HG03575 (cell line): ENCODE measurements around the gene RBM44.
"Not testable (repeated sequence)": the region's sequence is repeated elsewhere in the genome, so short reads cannot be mapped to it uniquely, and the experiment has no call there.

Experiments
- ATAC-seq: cut with Tn5 transposase; IDR thresholded peaks from one replicate; pipeline ENCODE4 v1.9.1; 2021; ENCODE audit not compliant: unreplicated experiment, insufficient number of reproducible peaks, low FRiP score; ENCODE audit errors: extremely low read depth

RBM44 gene

DNA sequence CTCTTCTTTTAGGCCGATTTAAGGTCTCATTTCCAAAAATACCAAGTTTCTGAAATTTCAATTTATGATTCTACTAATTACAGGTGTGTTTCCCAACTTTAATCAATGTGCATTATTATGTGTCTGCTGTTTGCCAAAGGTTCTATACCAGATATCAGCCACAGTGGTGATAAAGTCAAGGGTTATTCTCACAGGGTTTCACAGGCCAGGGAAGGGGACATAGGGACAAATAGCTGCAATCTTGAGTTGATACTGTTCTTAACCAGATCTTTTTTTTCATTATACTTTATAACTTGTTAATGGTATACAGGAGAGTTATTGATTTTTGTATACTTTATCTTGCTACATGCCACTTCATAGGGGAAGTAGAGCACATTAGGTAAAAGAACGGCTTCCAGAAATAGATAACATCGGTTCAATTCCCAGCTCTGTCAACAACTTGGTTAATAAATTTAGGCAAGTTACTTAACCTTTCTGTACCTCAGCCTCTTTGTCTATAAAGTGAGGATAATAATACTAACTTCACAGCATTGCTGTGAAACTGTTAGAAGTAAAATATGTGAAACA is 28.9 kb downstream of the RBM44 start:
- ATAC-seq: no peak

DNA sequence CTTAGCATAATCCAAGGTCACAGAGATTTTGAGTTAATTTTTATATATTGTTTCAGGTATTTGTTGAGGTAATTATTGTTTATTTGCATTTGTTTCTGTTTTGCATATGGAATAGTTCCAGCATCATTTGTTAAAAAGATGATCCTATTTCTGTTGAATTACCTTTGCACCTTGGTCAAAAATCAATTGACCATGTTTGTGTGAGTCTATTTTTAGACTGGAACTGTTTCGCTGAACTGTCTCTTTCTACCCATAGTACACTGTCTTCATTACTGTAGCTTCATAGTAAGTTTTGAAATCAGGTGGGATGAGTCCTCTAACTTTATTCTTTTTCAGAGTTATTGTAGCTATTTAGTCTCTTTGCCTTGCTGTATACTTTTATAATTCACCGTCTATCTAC is 31.9 kb downstream of the RBM44 start:
- ATAC-seq: no peak

DNA sequence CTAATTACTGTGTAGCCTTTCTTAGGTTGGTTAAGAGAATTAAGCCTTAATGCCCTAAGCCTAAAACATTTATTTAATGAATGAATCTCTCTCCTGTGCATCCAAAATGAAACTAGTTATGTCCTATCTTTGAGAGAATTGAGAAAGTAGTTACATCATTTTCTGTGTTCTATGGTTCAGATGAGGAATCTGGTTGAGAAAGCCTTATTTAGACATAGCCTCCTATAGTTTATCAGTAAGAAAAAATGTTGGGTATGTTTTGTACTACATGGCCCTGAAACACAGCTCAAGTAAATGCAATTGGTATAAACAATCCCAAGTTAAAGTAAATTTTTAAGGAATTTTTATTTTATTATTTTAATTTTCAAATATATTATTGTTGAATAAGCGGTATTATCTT is 35.0 kb downstream of the RBM44 start:
- no peak for ATAC-seq

DNA sequence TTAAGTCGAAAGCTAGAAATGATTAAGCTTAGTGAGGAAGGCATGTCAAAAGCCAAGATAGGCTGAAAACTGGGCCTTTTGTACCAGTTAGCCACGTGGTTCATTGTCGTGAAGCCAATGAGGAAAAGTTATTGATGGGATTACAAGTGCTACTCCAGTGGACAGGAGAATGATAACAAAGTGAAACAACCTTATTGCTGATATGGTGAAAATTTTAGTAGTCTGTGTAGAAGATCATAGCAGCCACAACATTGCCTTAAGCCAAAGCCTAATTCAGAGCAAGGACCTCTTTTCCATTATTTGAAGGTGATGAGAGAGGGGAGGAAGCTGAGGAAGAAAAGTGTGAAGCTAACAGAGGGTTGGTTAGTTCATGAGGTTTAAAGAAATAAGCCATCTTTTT is 36.8 kb downstream of the RBM44 start:
- ATAC-seq: no peak

DNA sequence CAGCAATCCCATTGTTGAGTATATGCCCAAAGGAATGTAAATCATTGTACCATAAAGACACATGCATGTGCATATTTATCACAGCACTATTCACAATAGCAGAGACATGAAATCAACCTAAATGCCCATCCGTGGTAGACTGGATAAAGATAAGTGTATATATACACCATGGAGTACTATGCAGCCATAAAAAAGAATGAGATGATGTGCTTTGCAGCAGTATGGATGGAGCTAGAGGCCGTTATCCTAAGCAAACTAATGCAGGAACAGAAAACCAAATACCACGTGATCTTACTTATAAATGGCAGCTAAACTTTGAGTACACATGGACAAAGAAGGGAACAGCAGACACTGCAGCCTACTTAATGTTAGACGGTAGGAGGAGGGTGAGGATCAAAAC is 42.5 kb downstream of the RBM44 start:
- no peak for ATAC-seq

DNA sequence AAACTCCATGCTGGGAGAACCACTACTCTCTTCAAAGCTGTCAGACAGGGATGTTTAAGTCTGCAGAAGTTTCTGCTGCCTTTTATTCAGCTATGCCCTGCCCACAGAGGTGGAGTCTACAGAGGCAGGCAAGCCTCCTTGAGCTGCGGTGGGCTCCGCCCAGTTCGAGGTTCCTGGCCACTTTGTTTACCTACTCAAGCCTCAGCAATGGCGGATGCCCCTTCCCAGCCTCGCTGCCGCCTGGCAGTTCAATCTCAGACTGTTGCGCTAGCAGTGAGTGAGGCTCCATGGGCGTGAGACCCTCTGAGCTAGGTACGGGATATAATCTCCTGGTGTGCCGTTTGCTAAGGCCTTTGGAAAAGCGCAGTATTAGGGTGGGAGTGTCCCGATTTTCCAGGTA is 50.4 kb downstream of the RBM44 start:
- ATAC-seq: not testable (repeated sequence)

DNA sequence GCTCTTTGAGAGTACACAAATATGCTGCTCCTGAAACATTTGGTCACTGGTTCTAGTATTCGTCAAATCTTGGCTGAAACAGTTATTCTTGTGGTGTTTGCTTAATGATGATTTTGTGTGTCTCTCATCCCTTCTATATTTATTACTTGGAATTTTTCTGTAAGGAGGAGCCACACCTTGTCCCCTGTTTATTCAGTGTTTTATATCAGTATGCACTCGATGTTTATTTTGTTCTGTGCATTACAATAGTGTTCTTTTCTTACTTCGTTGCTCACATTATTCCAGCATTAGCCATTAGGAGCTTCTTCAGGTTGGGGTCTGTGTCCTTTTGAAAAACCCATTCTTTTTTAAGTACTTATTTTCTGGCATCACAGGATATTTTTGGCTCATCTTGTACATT is 55.7 kb downstream of the RBM44 start:
- ATAC-seq: no peak

DNA sequence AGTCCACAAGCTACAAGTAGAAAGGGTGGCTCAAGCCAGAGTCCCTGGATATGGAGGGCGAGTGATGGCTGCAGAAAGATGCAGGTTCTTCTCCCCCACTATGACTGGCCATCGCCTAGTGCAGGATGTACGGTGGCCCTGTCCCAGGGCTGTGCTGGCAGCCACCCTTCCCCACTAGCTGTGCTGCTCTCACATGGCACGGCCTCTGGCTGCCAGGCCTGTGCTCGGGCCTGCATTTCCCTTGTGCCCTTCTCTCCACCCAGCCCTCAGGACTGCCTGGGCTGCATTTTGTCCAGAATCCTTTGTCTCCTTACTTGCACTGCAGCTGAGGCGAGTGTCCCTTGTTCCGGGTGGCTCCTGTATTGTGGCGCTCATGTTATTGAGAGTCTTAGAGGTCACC is 59.2 kb downstream of the RBM44 start:
- no peak for ATAC-seq

DNA sequence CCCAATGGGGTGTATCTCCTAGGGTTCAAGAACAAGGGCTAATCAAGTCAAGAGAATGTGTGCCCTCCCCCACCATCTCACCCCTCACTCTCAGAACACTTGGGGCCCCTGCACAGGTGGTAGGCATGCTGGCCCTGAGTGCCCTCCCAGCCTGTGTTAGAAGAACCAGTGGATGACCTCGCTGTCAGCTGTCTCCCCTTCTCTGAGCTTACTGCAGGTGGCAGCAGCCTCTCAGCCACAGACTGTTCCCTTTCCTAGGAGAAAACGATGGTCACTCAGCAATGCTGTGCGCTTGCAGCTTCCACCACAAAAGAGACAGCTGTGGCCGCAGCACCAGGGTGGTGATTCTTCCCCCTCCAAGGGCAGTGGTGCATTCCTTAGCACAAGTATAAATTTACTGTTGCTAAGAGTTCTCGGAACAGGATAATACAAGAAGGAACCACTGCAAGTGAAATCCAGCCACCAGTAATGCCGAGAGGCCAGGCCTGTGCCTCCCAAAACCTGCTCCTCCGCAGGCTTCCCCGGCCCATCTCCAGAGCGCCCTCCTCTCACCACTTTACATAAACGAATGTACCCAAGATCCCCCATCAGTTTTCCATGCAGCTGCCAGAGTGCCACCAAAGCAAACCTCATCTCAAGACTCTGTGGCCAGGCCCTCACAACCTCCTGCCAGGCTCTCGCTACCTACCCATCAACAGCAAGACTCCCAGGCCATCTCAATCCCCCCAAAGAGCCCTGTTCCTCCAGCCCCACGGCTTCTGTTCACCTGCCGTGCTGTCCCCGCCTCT is 59.9 kb downstream of the RBM44 start:
- no peak for ATAC-seq

DNA sequence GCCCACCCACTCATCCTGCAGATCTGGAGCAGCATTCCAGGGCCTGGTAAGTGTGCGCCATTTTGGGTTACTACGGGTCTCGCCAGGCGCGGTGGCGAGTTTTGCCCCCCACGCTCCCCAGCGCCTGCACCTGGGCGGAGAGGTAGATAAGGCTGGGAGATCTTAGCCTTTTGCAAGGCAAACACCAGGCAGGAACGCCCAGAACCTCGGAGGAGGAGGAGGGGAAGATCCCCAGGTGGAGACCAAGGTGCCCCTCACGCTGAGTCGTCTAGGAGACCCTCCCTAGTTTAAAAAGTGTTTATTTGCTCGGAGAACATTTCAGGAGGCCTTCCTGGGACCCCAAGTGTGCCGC is 60.5 kb downstream of the RBM44 start:
- ATAC-seq: no peak

DNA sequence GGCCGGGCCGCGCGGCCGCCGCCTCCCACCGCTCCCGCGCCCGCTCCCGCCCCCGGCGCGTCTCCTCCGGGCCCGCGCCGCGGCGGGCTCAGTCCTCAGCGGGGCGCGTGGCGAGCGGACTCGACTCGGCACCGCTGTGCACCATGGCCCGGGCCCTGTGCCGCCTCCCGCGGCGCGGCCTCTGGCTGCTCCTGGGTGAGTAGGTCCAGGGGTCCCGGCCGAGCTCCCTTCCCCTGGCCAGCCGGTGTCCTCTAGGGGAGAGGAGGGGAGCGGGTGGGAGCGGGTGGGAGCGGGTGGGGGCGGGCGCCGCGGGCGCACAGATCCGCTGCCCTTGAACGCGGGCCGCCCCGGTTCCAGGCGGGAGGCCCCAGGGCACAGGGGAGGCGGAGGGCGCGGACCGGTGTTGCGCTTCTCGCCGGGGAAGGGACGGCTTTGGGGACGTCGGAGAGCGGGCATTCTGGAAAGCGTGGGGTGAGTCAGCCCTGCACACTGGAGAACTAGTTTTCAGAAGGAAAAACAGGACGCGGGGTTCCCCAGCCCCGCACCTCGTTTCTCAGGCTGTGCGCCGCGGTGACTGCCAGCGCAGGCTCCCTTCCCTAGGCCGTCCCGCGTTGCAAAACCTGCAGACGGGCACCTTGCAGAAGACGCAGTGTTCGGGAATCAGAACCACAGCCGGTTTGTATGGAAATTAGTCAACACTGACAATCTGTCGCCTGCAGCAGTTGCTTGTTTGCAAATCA is 61.1 kb downstream of the RBM44 start, which contains the start of gene RAMP1:
RAMP1 (plus strand) TSS at position 91 of the 740 bp plus-strand sequence; CDS start at position 144, 53 bp downstream.
- ATAC-seq: no peak

DNA sequence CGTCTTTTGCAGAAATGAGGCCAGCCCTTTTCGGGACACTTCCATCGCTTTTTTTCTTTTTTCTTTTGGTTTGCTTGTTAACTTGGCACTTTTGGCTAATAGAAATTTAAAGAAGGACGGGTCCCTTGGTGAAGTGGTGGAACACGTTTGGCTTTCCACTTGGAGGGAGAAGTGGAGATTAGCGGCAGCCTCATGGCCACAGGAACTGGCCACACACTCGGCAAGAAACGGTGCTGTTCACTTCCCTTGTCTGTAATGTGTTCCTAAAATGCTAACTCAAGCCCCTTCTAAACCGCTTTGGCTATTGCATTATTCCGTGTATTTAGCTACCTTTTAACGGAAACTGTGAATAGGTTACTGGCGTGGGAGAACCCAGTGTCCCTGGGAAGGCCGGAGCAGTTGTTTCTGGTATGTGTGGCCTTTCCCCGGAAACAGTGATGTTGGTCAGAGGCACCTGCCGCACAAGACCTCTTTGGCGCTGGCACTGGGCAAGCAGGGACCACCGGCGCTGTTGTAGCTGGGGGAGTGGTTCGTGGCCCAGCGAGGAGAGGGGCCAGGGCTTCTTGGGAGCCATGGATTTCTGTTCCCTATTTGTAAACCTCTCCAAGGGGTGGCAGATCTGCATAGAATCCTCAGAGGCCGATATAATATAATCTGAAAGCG is 61.8 kb downstream of the RBM44 start:
- no peak for ATAC-seq

DNA sequence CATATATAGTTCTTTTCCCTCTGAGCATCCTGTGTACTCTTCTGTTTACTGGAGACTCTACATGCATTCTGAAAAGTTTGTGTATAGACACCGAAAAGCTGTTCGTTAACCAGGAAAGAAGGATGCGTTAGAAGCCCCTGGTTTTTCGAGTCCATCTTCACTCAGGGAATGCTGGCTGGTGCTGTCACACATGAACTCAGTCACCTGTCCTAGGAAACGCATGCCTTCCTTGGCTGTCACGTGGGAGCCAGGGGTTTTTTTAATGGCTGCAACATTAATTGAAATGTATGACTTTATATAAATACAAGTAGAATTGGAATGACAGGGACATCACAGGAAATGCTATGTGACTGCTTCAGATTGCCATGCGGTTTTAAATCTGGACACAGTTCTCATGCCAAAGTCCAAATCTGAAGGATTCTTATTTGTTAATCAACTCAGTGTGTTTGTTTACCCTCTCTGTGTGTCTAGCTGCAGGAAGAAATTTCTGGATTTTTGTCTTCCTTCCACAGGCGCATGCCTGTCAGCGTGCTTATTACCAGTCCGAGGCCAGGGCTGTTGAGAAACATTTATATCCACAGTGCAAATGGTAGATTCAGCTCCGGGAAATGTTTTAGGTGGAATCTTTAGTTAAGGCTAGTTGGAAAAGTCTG is 63.4 kb downstream of the RBM44 start:
- no peak for ATAC-seq

DNA sequence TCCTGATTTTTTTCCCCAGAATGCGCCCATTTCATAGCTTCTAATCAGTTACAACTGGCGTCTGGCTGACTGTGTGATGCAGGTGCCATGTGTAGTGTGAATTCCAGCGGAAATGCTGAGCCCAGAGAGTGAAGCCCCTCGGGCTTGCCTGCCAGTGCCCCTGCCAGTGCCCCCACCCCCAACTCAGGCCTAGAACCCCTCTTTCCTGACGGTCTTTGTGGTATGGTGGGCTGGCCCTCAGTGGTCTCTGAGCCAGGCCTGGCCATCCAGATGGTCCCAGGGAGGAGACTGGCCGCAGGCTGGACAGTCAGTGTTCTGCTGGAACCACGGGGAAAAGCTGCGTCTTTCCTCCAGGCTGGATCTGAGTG is 63.9 kb downstream of the RBM44 start:
- ATAC-seq: no peak

DNA sequence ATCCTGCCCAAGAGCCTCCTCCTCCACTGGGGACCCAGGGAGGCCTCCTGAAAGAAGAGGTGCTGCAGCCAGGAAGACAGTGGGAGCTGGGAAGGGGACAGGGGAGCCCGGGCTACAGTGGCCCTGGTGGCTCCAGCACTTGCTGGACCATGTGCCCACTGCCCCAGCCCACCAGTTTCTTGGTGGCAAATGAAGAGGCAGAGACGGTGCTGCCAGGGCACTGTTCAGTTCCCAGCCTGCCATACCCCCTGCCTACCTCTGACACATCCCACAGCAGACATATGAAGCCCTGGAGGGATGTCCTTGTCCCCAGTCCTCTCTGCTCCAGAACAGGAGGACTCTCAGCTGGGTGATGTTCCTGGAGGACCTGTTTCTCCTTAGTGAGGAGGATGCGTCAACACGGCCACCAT is 64.5 kb downstream of the RBM44 start:
- no peak for ATAC-seq

DNA sequence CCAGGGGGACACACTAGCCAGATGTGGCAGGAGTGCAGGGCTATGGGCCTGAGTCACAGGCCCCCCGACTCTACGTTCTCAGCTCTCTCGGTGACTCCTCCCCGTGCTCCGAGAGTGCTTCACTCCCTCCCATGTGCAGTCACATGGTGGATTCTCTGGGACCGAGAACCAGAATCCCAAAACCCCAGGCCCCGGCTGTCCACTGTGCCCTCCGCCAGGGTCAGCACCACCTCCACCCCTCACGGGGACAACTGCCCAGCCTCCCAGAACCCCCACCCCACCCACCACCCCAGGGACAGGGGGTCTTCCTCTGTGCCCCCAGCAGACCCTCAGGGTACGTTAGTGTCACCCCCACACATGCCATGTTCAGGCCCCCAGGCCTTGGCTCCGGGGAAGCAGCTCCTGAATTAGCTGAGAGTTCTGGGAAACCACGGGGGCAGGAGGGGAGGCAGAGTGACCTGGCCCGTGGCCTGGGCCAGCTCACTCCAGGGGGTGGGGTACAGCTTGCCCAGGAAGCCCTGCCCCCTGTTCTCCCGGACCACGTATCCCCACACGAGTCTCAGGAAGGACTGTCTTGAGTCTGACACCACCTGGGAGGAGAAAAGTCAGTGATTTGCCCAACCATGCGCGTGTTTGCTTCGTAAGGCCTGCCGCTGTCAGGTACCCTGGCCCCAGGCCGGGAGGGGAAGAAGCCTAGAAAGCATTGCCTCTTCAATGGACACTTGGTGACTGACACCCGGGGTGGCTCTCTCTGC is 65.3 kb downstream of the RBM44 start:
- no peak for ATAC-seq

DNA sequence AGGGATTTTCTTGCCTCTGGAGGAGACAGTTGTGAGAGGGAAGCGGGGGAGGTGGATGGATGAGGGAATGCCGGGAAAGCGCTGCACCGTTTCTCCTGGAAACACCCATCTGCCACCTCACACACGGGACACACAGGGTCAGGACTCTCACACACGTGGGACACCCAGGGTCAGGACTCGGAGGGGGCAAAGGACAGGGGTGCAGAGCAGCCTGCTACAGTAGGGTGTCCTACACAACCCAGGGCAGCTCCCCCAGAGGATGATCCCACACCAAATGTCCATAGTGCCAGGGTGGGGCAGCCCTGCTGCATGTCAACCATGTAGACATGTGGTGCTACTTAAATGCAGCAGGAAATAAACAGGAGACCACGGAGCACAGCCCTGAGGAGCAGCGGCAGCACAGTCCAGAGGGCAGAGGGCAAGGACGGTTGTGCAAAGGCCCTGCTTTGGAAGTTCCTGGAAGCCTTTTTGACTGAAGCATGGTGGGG is 65.9 kb downstream of the RBM44 start:
- ATAC-seq: no peak

DNA sequence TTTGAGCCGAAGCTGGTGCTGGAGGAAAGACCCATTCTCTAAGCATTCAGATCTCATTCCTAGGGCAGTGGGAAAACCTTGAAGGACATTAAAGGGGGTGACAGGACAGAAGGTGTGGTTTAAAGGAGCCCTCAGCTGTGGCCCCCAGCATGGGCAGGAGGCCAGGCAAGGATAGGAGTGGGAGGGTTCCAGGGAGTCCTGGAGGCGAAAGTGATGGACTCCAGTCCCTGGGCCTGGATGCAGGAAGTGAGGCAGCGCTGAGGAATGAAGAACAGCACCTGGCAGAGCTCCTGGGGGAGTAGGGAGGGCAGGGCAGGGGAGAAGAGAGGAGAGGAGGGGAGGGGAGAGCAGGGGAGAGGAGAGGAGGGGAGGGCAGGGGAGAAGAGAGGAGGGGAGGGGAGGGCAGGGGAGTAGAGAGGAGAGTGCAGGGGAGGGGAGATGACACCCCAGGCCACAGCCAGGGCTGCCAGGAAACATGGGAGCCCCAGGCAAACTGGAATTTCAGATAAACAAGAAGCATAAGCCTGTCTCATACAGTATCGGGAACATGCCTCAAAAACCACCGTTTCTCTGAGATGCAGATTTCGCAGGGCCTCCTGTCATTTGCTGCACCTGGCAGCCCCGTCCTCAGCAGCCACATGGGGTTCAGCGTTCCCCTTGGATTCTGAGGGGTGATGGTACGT is 66.5 kb downstream of the RBM44 start:
- ATAC-seq: no peak
